ENCODE data around the gene GATA2. TPM values are rescaled to one million over a fixed set of nuclear protein-coding genes. Genes with fewer than 3 reads are reported as not detected.

GATA2 gene
- total and polyA plus RNA-seq, 3 experiments from 2014 or later, result not detected

DNA sequence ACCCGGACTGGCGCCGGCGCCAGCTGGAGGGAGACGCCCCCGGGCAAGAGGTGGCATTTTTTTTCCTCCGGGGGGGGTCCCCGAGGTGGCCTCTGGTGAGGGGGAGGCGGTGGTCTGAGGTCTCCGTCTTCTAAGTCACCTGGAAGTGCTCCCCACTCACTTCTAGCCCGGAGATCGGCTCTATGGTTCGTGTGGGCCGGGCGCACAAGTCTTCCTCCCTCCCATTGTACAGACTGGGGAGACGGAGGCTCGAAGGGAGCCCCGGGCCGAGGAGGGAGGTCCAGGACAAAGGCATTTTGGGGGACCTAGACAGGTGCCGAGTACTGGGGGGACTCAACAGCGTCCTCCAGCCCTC is 4.4 kb downstream of the GATA2 start:
- POLR2A ChIA-PET, result no interaction called here
- Mint-ChIP-seq H3K27ac (peak overlapping the region in 1 of 8 donors; percentile 34), H3K4me3 (peak overlapping the region in 6 of 7 donors; percentile 68 to 85 (median 74)), H3K27me3 (peaks cover 62 to 64% of the 10 kb centered on the region in 2 donors), H3K4me1 (peaks cover 13 to 62% (median 30%) of the 10 kb centered on the region in 3 donors), H3K36me3 (no peaks in the 10 kb centered on the region), H3K9me3 (no peaks in the 10 kb centered on the region)
- H3K4me3 ChIP-seq (ENCODE audit: low read length), result peak overlapping the region; percentile 37
- no peaks in the 10 kb centered on the region for H3K9me3 ChIP-seq (ENCODE audit: low read length)
- peaks cover 69% of the 10 kb centered on the region for H3K27me3 ChIP-seq (ENCODE audit: insufficient read depth, low read length, poor library complexity, severe bottlenecking)
- no peak for DNase-seq
- peaks cover 34% of the 10 kb centered on the region for H3K4me1 ChIP-seq (ENCODE audit: insufficient read depth, low read length)
- CTCF ChIA-PET, result no interaction called here
- no peaks in the 10 kb centered on the region for H3K36me3 ChIP-seq (ENCODE audit: insufficient read depth, low read length)
- peak overlapping the region; percentile 76 for H3K27ac ChIP-seq (ENCODE audit: low read depth, low read length)

- Mint-ChIP-seq H3K9me3 (no peaks in the 10 kb centered on the region), H3K36me3 (no peaks in the 10 kb centered on the region), H3K27ac (no peak overlapping the region), H3K4me1 (peaks cover 19 to 64% (median 35%) of the 10 kb centered on the region in 3 donors), H3K4me3 (peak overlapping the region in 6 of 7 donors; percentile 56 to 88 (median 78)), H3K27me3 (peaks cover 64 to 65% of the 10 kb centered on the region in 2 donors)
- Histone ChIP-seq H3K4me1 (ENCODE audit: insufficient read depth, low read length) (peaks cover 39% of the 10 kb centered on the region), H3K36me3 (ENCODE audit: insufficient read depth, low read length) (no peaks in the 10 kb centered on the region), H3K27me3 (ENCODE audit: insufficient read depth, low read length, poor library complexity, severe bottlenecking) (peaks cover 74% of the 10 kb centered on the region), H3K27ac (ENCODE audit: low read depth, low read length) (peak overlapping the region; percentile 76), H3K4me3 (ENCODE audit: low read length) (peak overlapping the region; percentile 41), H3K9me3 (ENCODE audit: low read length) (no peaks in the 10 kb centered on the region)
- CTCF ChIA-PET, result no interaction called here
- POLR2A ChIA-PET, result no interaction called here
- DNase-seq, result peak in 1 of 5 donors; percentile 44
Measured at GRCh38 chr3:128487813-128488635, 5.0 kb downstream of the GATA2 start.

- ChIA-PET CTCF (no interaction called here), POLR2A (no interaction called here)
- H3K4me1 ChIP-seq (ENCODE audit: insufficient read depth, low read length), result peaks cover 43% of the 10 kb centered on the region
- Mint-ChIP-seq H3K27me3 (peaks cover 68 to 69% of the 10 kb centered on the region in 2 donors), H3K4me1 (peaks cover 20 to 70% (median 37%) of the 10 kb centered on the region in 3 donors), H3K4me3 (peak overlapping the region; percentile 71 to 90 (median 84)), H3K27ac (peak overlapping the region in 1 of 8 donors; percentile 14), H3K36me3 (no peaks in the 10 kb centered on the region), H3K9me3 (no peaks in the 10 kb centered on the region)
- H3K36me3 ChIP-seq (ENCODE audit: insufficient read depth, low read length), result no peaks in the 10 kb centered on the region
- peak overlapping the region; percentile 70 for H3K27ac ChIP-seq (ENCODE audit: low read depth, low read length)
- peak overlapping the region; percentile 41 for H3K4me3 ChIP-seq (ENCODE audit: low read length)
- H3K9me3 ChIP-seq (ENCODE audit: low read length), result no peaks in the 10 kb centered on the region
- H3K27me3 ChIP-seq (ENCODE audit: insufficient read depth, low read length, poor library complexity, severe bottlenecking), result peaks cover 78% of the 10 kb centered on the region
- no peak for DNase-seq
Measured at GRCh38 chr3:128487538-128487812, 5.5 kb downstream of the GATA2 start.

DNA sequence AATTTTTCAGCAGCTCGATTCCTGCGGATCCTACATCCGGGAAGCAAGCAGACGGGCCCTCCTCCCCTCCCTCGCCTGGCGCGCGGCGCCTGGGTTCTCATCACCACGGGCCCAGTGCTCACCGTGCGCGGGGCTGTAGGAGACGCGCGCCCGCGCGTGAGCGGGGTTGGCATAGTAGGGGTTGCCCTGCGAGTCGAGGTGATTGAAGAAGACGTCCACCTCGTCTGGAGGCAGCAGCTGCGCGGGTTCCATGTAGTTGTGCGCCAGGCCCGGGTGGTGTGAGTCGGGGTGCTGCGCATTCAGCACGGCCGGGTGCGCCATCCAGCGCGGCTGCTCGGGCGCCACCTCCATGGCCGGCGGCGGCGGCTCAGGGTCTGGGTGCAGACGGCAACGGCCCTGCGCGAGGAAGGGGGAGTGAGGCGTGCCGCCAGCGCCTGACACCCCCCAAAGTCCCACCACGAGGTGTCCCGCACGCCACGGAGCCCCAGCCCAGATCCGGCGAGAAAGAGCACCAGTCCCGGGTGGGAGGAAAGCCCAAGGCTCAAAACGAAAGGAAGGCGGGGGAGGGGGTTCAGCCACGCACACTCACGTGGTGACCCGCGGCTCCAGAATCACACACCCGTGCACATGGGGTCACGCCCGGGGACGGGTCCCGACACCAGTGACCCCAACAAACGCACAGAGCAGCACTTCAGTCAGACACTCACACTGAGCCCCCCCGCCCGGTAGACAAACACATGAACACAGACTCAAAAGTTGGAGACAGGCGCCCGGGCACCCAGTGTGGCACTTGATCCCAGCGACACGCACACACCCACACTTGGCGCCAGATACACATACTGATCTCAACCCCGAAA is 6.1 kb downstream of the GATA2 start:
- CTCF ChIA-PET, result no interaction called here
- Histone ChIP-seq H3K4me1 (ENCODE audit: insufficient read depth, low read length) (peaks cover 41% of the 10 kb centered on the region), H3K27me3 (ENCODE audit: insufficient read depth, low read length, poor library complexity, severe bottlenecking) (peaks cover 74% of the 10 kb centered on the region), H3K27ac (ENCODE audit: low read depth, low read length) (peak overlapping the region; percentile 70), H3K4me3 (ENCODE audit: low read length) (peak overlapping the region; percentile 41), H3K9me3 (ENCODE audit: low read length) (no peaks in the 10 kb centered on the region), H3K36me3 (ENCODE audit: insufficient read depth, low read length) (no peaks in the 10 kb centered on the region)
- Mint-ChIP-seq H3K27ac (peak overlapping the region in 1 of 8 donors; percentile 14), H3K4me1 (peaks cover 20 to 67% (median 34%) of the 10 kb centered on the region in 3 donors), H3K9me3 (no peaks in the 10 kb centered on the region), H3K4me3 (peak overlapping the region; percentile 71 to 90 (median 84)), H3K27me3 (peaks cover 70 to 72% of the 10 kb centered on the region in 2 donors), H3K36me3 (no peaks in the 10 kb centered on the region)
- peak in 2 of 5 donors; percentile 17 to 44 for DNase-seq
- POLR2A ChIA-PET, result no interaction called here

GRCh38 chr3:128486205-128486628 is 6.8 kb downstream of the GATA2 start:
- DNase-seq, result no peak
- ChIA-PET POLR2A (no interaction called here), CTCF (no interaction called here)
- Mint-ChIP-seq H3K4me1 (peaks cover 20 to 60% (median 28%) of the 10 kb centered on the region in 3 donors), H3K36me3 (no peaks in the 10 kb centered on the region), H3K9me3 (no peaks in the 10 kb centered on the region), H3K27me3 (peaks cover 66 to 74% of the 10 kb centered on the region in 2 donors), H3K27ac (no peak overlapping the region), H3K4me3 (peak overlapping the region; percentile 54 to 87 (median 65))
- no peak overlapping the region for H3K4me3 ChIP-seq (ENCODE audit: low read length)
- H3K27ac ChIP-seq (ENCODE audit: low read depth, low read length), result peak overlapping the region; percentile 70
- peaks cover 34% of the 10 kb centered on the region for H3K4me1 ChIP-seq (ENCODE audit: insufficient read depth, low read length)
- peaks cover 67% of the 10 kb centered on the region for H3K27me3 ChIP-seq (ENCODE audit: insufficient read depth, low read length, poor library complexity, severe bottlenecking)
- no peaks in the 10 kb centered on the region for H3K9me3 ChIP-seq (ENCODE audit: low read length)
- H3K36me3 ChIP-seq (ENCODE audit: insufficient read depth, low read length), result no peaks in the 10 kb centered on the region

DNA sequence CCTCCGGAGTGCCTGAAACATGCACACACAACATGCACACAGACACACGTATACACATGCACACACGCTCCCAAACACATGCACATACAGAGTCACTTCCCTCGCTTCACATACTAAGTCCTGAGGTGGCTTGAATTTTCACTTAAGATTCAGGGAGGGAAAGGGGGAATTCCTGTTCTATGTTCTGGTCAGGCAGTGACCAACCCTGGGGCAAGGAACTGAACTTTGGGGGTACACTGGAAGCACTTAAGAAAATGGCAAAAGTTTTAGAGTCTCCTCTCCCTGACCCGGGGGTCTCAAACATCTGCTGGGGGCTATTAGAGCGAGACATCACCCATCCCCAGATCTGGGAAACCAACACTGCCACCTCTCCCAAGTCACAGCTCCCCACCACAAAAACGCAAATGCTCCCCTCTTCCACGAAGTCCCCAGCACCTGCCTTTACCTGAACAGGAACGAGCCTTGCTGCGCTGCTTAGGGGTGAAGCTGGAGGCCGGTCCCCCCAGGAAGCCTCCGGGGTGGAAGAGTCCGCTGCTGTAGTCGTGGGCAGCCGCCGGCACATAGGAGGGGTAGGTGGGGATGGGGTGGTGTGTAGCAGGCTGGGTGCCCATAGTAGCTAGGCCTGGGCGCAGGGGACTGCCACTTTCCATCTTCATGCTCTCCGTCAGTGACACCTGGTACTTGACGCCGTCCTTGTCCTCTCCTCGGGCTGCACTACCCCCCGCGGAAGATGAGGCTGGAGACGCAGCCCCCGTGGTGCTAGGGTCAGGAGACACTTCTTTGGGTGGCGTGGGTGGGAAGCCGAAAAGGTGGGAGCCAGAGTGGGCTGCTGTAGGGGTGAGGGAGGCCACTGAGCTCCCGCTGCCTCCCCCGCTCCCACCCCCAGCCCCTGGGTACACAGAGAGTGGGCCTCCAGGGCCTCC is 7.5 kb downstream of the GATA2 start:
- peaks cover 20 to 55% (median 27%) of the 10 kb centered on the region in 3 donors for H3K4me1 Mint-ChIP-seq
- Histone ChIP-seq H3K27me3 (ENCODE audit: insufficient read depth, low read length, poor library complexity, severe bottlenecking) (peaks cover 61% of the 10 kb centered on the region), H3K4me1 (ENCODE audit: insufficient read depth, low read length) (peaks cover 28% of the 10 kb centered on the region), H3K27ac (ENCODE audit: low read depth, low read length) (peak overlapping the region; percentile 70), H3K36me3 (ENCODE audit: insufficient read depth, low read length) (no peaks in the 10 kb centered on the region), H3K9me3 (ENCODE audit: low read length) (no peaks in the 10 kb centered on the region), H3K4me3 (ENCODE audit: low read length) (no peak overlapping the region)
- peaks cover 62 to 76% of the 10 kb centered on the region in 2 donors for H3K27me3 Mint-ChIP-seq
- no peaks in the 10 kb centered on the region for H3K36me3 Mint-ChIP-seq
- POLR2A ChIA-PET, result no interaction called here
- DNase-seq, result no peak
- H3K27ac Mint-ChIP-seq, result no peak overlapping the region
- H3K4me3 Mint-ChIP-seq, result peak overlapping the region in 5 of 7 donors; percentile 17 to 87 (median 60)
- no peaks in the 10 kb centered on the region for H3K9me3 Mint-ChIP-seq
- CTCF ChIA-PET, result no interaction called here

GRCh38 chr3:128484404-128485281 is 8.4 kb downstream of the GATA2 start:
- H3K9me3 ChIP-seq (ENCODE audit: low read length), result no peaks in the 10 kb centered on the region
- POLR2A ChIA-PET, result no interaction called here
- H3K27me3 Mint-ChIP-seq, result peaks cover 63 to 74% of the 10 kb centered on the region in 2 donors
- H3K4me1 Mint-ChIP-seq, result peaks cover 15 to 46% (median 22%) of the 10 kb centered on the region in 3 donors
- H3K36me3 Mint-ChIP-seq, result no peaks in the 10 kb centered on the region
- no peaks in the 10 kb centered on the region for H3K36me3 ChIP-seq (ENCODE audit: insufficient read depth, low read length)
- peak overlapping the region; percentile 70 for H3K27ac ChIP-seq (ENCODE audit: low read depth, low read length)
- no peak for DNase-seq
- H3K4me3 Mint-ChIP-seq, result peak overlapping the region in 2 of 7 donors; percentile 19 to 49
- CTCF ChIA-PET, result no interaction called here
- H3K27me3 ChIP-seq (ENCODE audit: insufficient read depth, low read length, poor library complexity, severe bottlenecking), result peaks cover 52% of the 10 kb centered on the region
- no peaks in the 10 kb centered on the region for H3K9me3 Mint-ChIP-seq
- no peak overlapping the region for H3K27ac Mint-ChIP-seq
- H3K4me1 ChIP-seq (ENCODE audit: insufficient read depth, low read length), result peaks cover 19% of the 10 kb centered on the region
- no peak overlapping the region for H3K4me3 ChIP-seq (ENCODE audit: low read length)

Measured in CD8-positive, alpha-beta memory T cell (primary cell).